H9 (cell line): ENCODE measurements around the gene RRAD. TPM values are rescaled to one million over a fixed set of nuclear protein-coding genes. Genes with fewer than 3 reads are reported as not detected.
"Not testable (repeated sequence)": the region's sequence is repeated elsewhere in the genome, so short reads cannot be mapped to it uniquely, and the experiment has no call there.

ENCODE experiments used
- DNase-seq: peaks from one replicate; pipeline ENCODE4 v3.0.0-alpha.2; 2017
- H2AFZ ChIP-seq: one replicate; pipeline ENCODE4 v1.6.1; 2013; ENCODE audit warnings: mild to moderate bottlenecking, low read length, control low read depth, moderate library complexity
- H2AK5ac ChIP-seq: 2 replicates; pipeline ENCODE4 v1.6.1; 2013; ENCODE audit warnings: low read length, control low read depth, mixed read lengths; ENCODE audit not compliant: insufficient read length
- H2BK120ac ChIP-seq: one replicate; pipeline ENCODE4 v1.6.1; 2013; ENCODE audit warnings: low read depth, mild to moderate bottlenecking, low read length, control low read depth, inconsistent platforms; ENCODE audit not compliant: poor library complexity, severe bottlenecking
- H2BK12ac ChIP-seq: 2 replicates; pipeline ENCODE4 v1.6.1; 2013; ENCODE audit warnings: low read length, control low read depth, mixed read lengths, low read depth; ENCODE audit not compliant: insufficient read length
- H2BK15ac ChIP-seq: 2 replicates; pipeline ENCODE4 v1.6.1; 2013; ENCODE audit warnings: low read depth, low read length, control low read depth
- H2BK20ac ChIP-seq: one replicate; pipeline ENCODE4 v1.6.1; 2013; ENCODE audit warnings: low read depth, mild to moderate bottlenecking, low read length, control low read depth, inconsistent platforms; ENCODE audit not compliant: poor library complexity, severe bottlenecking
- H2BK5ac ChIP-seq: 2 replicates; pipeline ENCODE4 v1.6.1; 2013; ENCODE audit warnings: low read length, control low read depth, mixed read lengths; ENCODE audit not compliant: insufficient read length
- H3K14ac ChIP-seq: 2 replicates; pipeline ENCODE4 v1.6.1; 2013; ENCODE audit warnings: low read length, control low read depth; ENCODE audit not compliant: insufficient read depth
- H3K18ac ChIP-seq: 2 replicates; pipeline ENCODE4 v1.6.1; 2013; ENCODE audit warnings: low read depth, mild to moderate bottlenecking, mixed read lengths, low read length, control low read depth; ENCODE audit not compliant: insufficient read length
- H3K23ac ChIP-seq: 2 replicates; pipeline ENCODE4 v1.6.1; 2013; ENCODE audit warnings: low read length, control low read depth, mixed read lengths, low read depth; ENCODE audit not compliant: insufficient read length
- H3K23me2 ChIP-seq: 2 replicates; pipeline ENCODE4 v1.6.1; 2013; ENCODE audit warnings: low read depth, mild to moderate bottlenecking, mixed read lengths, low read length, control low read depth; ENCODE audit not compliant: insufficient read length, poor library complexity, severe bottlenecking
- H3K27ac ChIP-seq: 2 replicates; pipeline ENCODE4 v1.5.1; 2013; ENCODE audit warnings: low read length, control low read depth, mixed read lengths, low read depth; ENCODE audit not compliant: insufficient read length
- H3K27me3 ChIP-seq: 2 replicates; pipeline ENCODE4 v1.6.1; 2013; ENCODE audit warnings: low read length, control low read depth, inconsistent platforms; ENCODE audit not compliant: insufficient read depth
- H3K4ac ChIP-seq: 2 replicates; pipeline ENCODE4 v1.6.1; 2013; ENCODE audit warnings: low read depth, mild to moderate bottlenecking, control low read depth, inconsistent platforms, low read length, moderate library complexity
- H3K4me1 ChIP-seq: 2 replicates; pipeline ENCODE4 v1.6.1; 2013; ENCODE audit warnings: low read length, control low read depth, inconsistent platforms; ENCODE audit not compliant: insufficient read depth
- H3K4me2 ChIP-seq: 2 replicates; pipeline ENCODE4 v1.6.1; 2013; ENCODE audit warnings: low read length, control low read depth, mixed read lengths; ENCODE audit not compliant: insufficient read length, insufficient read depth
- H3K56ac ChIP-seq: 2 replicates; pipeline ENCODE4 v1.6.1; 2013; ENCODE audit warnings: low read depth, mild to moderate bottlenecking, mixed read lengths, low read length, control low read depth; ENCODE audit not compliant: insufficient read length
- H3K79me1 ChIP-seq: 2 replicates; pipeline ENCODE4 v1.6.1; 2013; ENCODE audit warnings: low read depth, mild to moderate bottlenecking, moderate library complexity, low read length, control low read depth, inconsistent platforms; ENCODE audit not compliant: insufficient read depth, poor library complexity, severe bottlenecking
- H3K79me2 ChIP-seq: 2 replicates; pipeline ENCODE4 v1.6.1; 2013; ENCODE audit warnings: low read length, control low read depth, inconsistent platforms; ENCODE audit not compliant: insufficient read depth
- H3K9ac ChIP-seq: 2 replicates; pipeline ENCODE4 v1.6.1; 2013; ENCODE audit warnings: low read length, control low read depth, mixed read lengths; ENCODE audit not compliant: insufficient read length; ENCODE audit errors: extremely low read depth
- H3K9me3 ChIP-seq: one replicate; pipeline ENCODE4 v1.6.1; 2013; ENCODE audit warnings: low read depth, low read length, inconsistent platforms; ENCODE audit not compliant: control insufficient read depth
- H3T11ph ChIP-seq: one replicate; pipeline ENCODE4 v1.6.1; 2013; ENCODE audit warnings: mild to moderate bottlenecking, low read length, control low read depth, inconsistent platforms
- H4K20me1 ChIP-seq: one replicate; pipeline ENCODE4 v1.6.1; 2013; ENCODE audit not compliant: control insufficient read depth, insufficient read length, insufficient read depth
- H4K5ac ChIP-seq: 2 replicates; pipeline ENCODE4 v1.6.1; 2013; ENCODE audit warnings: low read depth, mild to moderate bottlenecking, mixed read lengths, low read length, control low read depth; ENCODE audit not compliant: insufficient read length
- H4K8ac ChIP-seq: replicated peaks from 2 replicates; pipeline ENCODE4 v1.6.1; 2013; ENCODE audit warnings: low read length, control low read depth, mixed read lengths, low read depth; ENCODE audit not compliant: insufficient read length
- H4K91ac ChIP-seq: 2 replicates; pipeline ENCODE4 v1.6.1; 2013; ENCODE audit warnings: low read depth, mild to moderate bottlenecking, moderate library complexity, mixed read lengths, low read length, control low read depth; ENCODE audit not compliant: insufficient read length
- H3K27ac Mint-ChIP-seq, 3 experiments: 2 replicates in 2 of 3; 3 replicates in 1 of 3; pipeline ENCODE4 v1.8.0; 2020 to 2021; ENCODE audit warnings: mixed read lengths in 3 of 3, mild to moderate bottlenecking in 1 of 3, moderate library complexity in 1 of 3
- H3K27me3 Mint-ChIP-seq: 2 replicates; pipeline ENCODE4 v1.8.0; 2021; ENCODE audit warnings: low read depth, mild to moderate bottlenecking, moderate library complexity, mixed read lengths
- H3K36me3 Mint-ChIP-seq, 3 experiments: 2 replicates in 2 of 3; 3 replicates in 1 of 3; pipeline ENCODE4 v1.8.0; 2020 to 2021; ENCODE audit warnings: low read depth in 3 of 3, mixed read lengths in 3 of 3; ENCODE audit not compliant: insufficient read depth in 1 of 3
- H3K4me1 Mint-ChIP-seq, 2 experiments: 2 replicates each; pipeline ENCODE4 v1.8.0; 2020; ENCODE audit warnings: mixed read lengths in 2 of 2
- H3K4me3 Mint-ChIP-seq, 2 experiments: 2 replicates in 1 of 2; 3 replicates in 1 of 2; pipeline ENCODE4 v1.8.0; 2020 to 2021; ENCODE audit warnings: mild to moderate bottlenecking in 2 of 2, mixed read lengths in 2 of 2, moderate library complexity in 1 of 2
- H3K9me3 Mint-ChIP-seq, 2 experiments: 2 replicates in 1 of 2; 3 replicates in 1 of 2; pipeline ENCODE4 v1.8.0; 2020; ENCODE audit warnings: mild to moderate bottlenecking in 2 of 2, mixed read lengths in 2 of 2, moderate library complexity in 1 of 2
- WGBS: extraction: QIAGEN DNeasy Blood & Tissue Kit; methylation state at CpG from one replicate; pipeline ENCODE4 v1.1.7; 2013; ENCODE audit warnings: missing lambda C conversion rate, low lambda C conversion rate, mixed read lengths; ENCODE audit not compliant: insufficient read length; ENCODE audit errors: extremely low coverage; 5-methylcytosine and 5-hydroxymethylcytosine counted together
- total RNA-seq: library from RNA; stranded (reverse); gene quantifications from 2 replicates; pipeline ENCODE4 v1.2.1, GENCODE V29; 2021

RRAD gene
- total RNA-seq, 1 experiment from 2014 or later = 0.72 TPM

DNA sequence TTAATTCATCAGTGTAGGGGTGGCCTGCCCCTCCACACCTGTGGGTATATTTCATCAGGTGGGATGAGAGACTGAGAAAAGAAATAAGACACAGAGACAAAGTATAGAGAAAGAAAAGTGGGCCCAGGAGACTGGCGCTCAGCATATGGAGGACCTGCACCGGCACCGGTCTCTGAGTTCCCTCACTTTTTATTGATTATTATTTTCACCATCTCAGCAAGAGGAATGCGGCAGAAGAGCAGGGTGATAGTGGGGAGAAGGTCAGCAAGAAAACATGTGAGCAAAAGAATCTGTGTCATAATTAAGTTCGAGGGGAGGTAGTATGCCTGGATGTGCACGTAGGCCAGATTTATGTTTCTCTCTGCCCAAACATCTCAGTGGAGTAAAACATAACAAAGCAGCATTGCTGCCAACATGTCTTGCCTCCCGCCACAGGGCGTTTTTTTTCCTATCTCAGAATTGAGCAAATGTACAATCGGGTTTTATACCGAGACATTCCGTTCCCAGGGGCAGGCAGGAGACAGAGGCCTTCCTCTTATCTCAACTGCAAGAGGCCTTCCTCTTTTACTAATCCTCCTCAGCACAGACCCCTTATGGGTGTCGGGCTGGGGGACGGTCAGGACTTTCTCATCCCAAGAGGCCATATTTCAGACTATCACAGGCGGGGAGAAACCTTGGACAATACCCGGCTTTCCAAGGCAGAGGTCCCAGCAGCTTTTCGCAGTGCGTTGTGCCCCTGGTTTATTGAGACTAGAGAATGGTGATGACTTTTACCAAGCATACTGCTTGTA is 30.2 kb upstream of the RRAD start:
- not testable (repeated sequence) for H3K56ac ChIP-seq, H2BK120ac ChIP-seq, H2BK15ac ChIP-seq, H3K4me2 ChIP-seq, H3K23ac ChIP-seq, H4K5ac ChIP-seq, H3K4me1 ChIP-seq, H2AFZ ChIP-seq, H3K27ac ChIP-seq, H3K9ac ChIP-seq, H3K18ac ChIP-seq, H3K23me2 ChIP-seq, H2BK12ac ChIP-seq, H3T11ph ChIP-seq, DNase-seq, H4K91ac ChIP-seq, H3K79me2 ChIP-seq, H3K9me3 Mint-ChIP-seq, H3K27ac Mint-ChIP-seq, H3K14ac ChIP-seq, H3K36me3 Mint-ChIP-seq, H2AK5ac ChIP-seq, H2BK20ac ChIP-seq, H3K4ac ChIP-seq, H3K9me3 ChIP-seq, H3K4me3 Mint-ChIP-seq, H4K8ac ChIP-seq, H2BK5ac ChIP-seq, H3K27me3 ChIP-seq, H4K20me1 ChIP-seq, H3K79me1 ChIP-seq
- Mint-ChIP-seq H3K27me3 (peaks cover 18% of the 10 kb centered on the region), H3K4me1 (peaks cover 9 to 12% of the 10 kb centered on the region in 2 experiments)
- WGBS = no CpG with 5 or more reads among the region's 17 CpGs
